Heart left ventricle (tissue), 16 donors: ENCODE results near the gene CCDC3. TPM values are rescaled to one million over a fixed set of nuclear protein-coding genes. Genes with fewer than 3 reads are reported as not detected.

ENCODE experiments used
- ATAC-seq, 4 donors: fragments of 200-7000 bp; cut with Tn5 transposase; one replicate each; pipeline ENCODE4 v1.9.1; 2020 to 2022; ENCODE audit warnings: moderate library complexity in 4 of 4, mild to moderate bottlenecking in 3 of 4, moderate number of reproducible peaks in 1 of 4
- DNase-seq, 5 donors: peaks; one replicate each; pipeline ENCODE4 v3.0.0-alpha.2; 2020
- H3K27ac ChIP-seq, 12 donors: fragments of 200-600 bp; sonication (generic) in 4 of 12; one replicate each; pipeline versions ENCODE4 v1.5.0 to v1.8.0; 2016 to 2022; ENCODE audit warnings: mild to moderate bottlenecking in 2 of 12
- H3K27me3 ChIP-seq, 9 donors: fragments of 200-600 bp; sonication (generic) in 2 of 9; one replicate each; pipeline versions ENCODE4 v1.5.1 to v1.8.0; 2016 to 2022; ENCODE audit warnings: mild to moderate bottlenecking in 3 of 9
- H3K36me3 ChIP-seq, 9 donors: fragments of 200-600 bp; sonication (generic) in 2 of 9; one replicate each; pipeline versions ENCODE4 v1.5.0 to v1.8.0; 2018 to 2022; ENCODE audit warnings: mild to moderate bottlenecking in 2 of 9
- H3K4me1 ChIP-seq, 12 donors: fragments of 200-600 bp; sonication (generic) in 4 of 12; one replicate each; pipeline versions ENCODE4 v1.5.0 to v1.8.0; 2016 to 2022; ENCODE audit warnings: mild to moderate bottlenecking in 3 of 12
- H3K4me3 ChIP-seq, 12 donors: fragments of 200-600 bp; sonication (generic) in 4 of 12; one replicate each; pipeline versions ENCODE4 v1.5.0 to v1.8.0; 2017 to 2022; ENCODE audit warnings: mild to moderate bottlenecking in 9 of 12, moderate library complexity in 4 of 12
- H3K9me3 ChIP-seq, 12 donors: fragments of 200-600 bp; sonication (generic) in 4 of 12; one replicate each; pipeline versions ENCODE4 v1.5.0 to v1.8.0; 2016 to 2022; ENCODE audit warnings: mild to moderate bottlenecking in 1 of 12
- CTCF ChIP-seq, 12 donors: fragments of 200-600 bp; sonication (generic) in 4 of 12; IDR thresholded peaks; one replicate each; pipeline versions ENCODE4 v1.5.0 to v1.8.0; 2018 to 2022; ENCODE audit warnings: antibody characterized with exemption in 12 of 12, mild to moderate bottlenecking in 5 of 12
- POLR2A ChIP-seq, 2 donors: fragments of 450-650 bp; IDR thresholded peaks; one replicate each; pipeline ENCODE4 v1.6.1; 2017; ENCODE audit warnings: antibody characterized with exemption in 2 of 2, mild to moderate bottlenecking in 2 of 2, moderate library complexity in 2 of 2
- WGBS, 4 donors: extraction: QIAGEN DNeasy Blood & Tissue Kit in 2 of 4; methylation state at CpG; one replicate each; pipeline versions ENCODE4 v1.1.5 to v1.1.7; 2013 to 2018; 5-methylcytosine and 5-hydroxymethylcytosine counted together
- intact Hi-C, 10 donors: fragments of 100-400 bp; cut with DNase I; formaldehyde crosslinking; loops; one replicate each; pipeline versions ENCODE4 v1.11.1 to v1.14.2; 2022
- polyA plus RNA-seq, 2 donors: library from polyadenylated mRNA; stranded (reverse); fragments of 200-250 nt; gene quantifications; one replicate each; pipeline ENCODE4 v1.2.3, GENCODE V29; 2013
- total RNA-seq, 9 donors: library from RNA; depleted of rRNA in 2 of 9; stranded (reverse); fragments of >200 nt in 2 of 9; fragmentation: NEBNext Ultra II Directional in 3 of 9; extraction: Animal tissue kit (Norgen Biotek cat#: 25700) in 3 of 9; gene quantifications; one replicate each; pipeline versions ENCODE4 v1.1.0 to v1.2.4, GENCODE V29; 2016 to 2023
- donor health status: ischemic (EF 13 %, LVEDD 7.1; RV severe dilation, severe dysfunction).
- donor health status: healthy with polysubstance abuse.
- donor health status: DM: no; HTN: yes; CAD: no.
- donor health status: DM: no; HTN: no; CAD: no.
- donor health status: ischemic (EF 25% LVEDD 6.9; RV normal size, moderate dysfunction).
- donor health status: ischemic (EF 25% LVEDD 5.7; RV mildly dilated, moderate dysfunction).
- donor health status: healthy.
- donor health status: DM: yes; HTN: yes; CAD: no.
- donor health status: ischemic (EF 35%, LVEDD 5.7; RV mildly dilated, moderate dysfunction).
- donor health status: nonischemic (EF 11% LVEDD 7.7; RV severe dilation, severe dysfunction).
- donor health status: DM: yes; HTN: yes; CAD: no.
- donor health status: PGD.
- donor health status: ischemic (EF 29% LVEDD 5.4; RV normal size, mild dysfunction).
- donor health status: nonischemic (EF 23%, LVEDD 6.1; RV moderate dilation, normal function).

Gene CCDC3
- total and polyA plus RNA-seq, 11 donors: 1.6 to 15.4 (median 5.5) TPM

GRCh38 chr10:12941966-12942365 is 59.5 kb downstream of the CCDC3 start:
- intact Hi-C loops: no loop called here
- ATAC-seq (no peak), DNase-seq (no peak)
- H3K36me3 ChIP-seq: no peaks in the 10 kb centered on the region
- H3K4me1 ChIP-seq: peaks cover 0 to 9% (median 0%) of the 10 kb centered on the region in 12 donors
- WGBS, 4 donors: 96 to 100% (median 97%) methylated on average over 1 of the region's 1 CpG
- no peaks in the 10 kb centered on the region for H3K9me3 ChIP-seq
- no peak overlapping the region for H3K4me3 ChIP-seq
- TF ChIP-seq CTCF (IDR thresholded peaks at IDR 0.05) (no peak), POLR2A (IDR thresholded peaks at IDR 0.05) (no peak)
- H3K27ac ChIP-seq: no peak overlapping the region
- H3K27me3 ChIP-seq: no peaks in the 10 kb centered on the region

- DNase-seq (no peak), ATAC-seq (no peak)
- H3K4me1 ChIP-seq: peaks cover 0 to 9% (median 0%) of the 10 kb centered on the region in 12 donors
- TF ChIP-seq CTCF (IDR thresholded peaks at IDR 0.05) (no peak), POLR2A (IDR thresholded peaks at IDR 0.05) (no peak)
- H3K27me3 ChIP-seq: no peaks in the 10 kb centered on the region
- intact Hi-C loops: no loop called here
- no peaks in the 10 kb centered on the region for H3K9me3 ChIP-seq
- no peak overlapping the region for H3K4me3 ChIP-seq
- no peaks in the 10 kb centered on the region for H3K36me3 ChIP-seq
- 63 to 68% (median 66%) methylated on average over 5 of the region's 5 CpGs for WGBS, 4 donors
- no peak overlapping the region for H3K27ac ChIP-seq
Measured at GRCh38 chr10:12940791-12941190, 60.7 kb downstream of the CCDC3 start.

DNA sequence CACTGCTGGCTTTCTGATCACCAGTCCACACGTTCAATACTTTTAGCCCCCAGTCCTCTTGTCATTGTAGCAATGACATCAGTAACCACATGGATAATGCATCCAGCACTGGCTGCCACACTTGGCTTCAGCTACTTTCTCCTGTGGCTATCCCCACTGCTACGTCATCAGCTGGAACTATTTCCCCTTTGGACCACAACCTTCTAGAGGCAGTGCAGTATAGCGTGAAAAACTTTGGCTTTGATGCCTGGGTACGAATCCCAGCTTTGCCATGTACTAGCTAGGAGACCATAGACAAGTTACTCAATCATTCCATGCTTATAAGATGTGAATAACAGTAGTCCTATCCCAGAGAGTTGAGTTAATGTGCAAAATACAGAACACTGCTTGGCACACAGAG is 63.2 kb downstream of the CCDC3 start:
- Histone ChIP-seq H3K4me1 (peaks cover 0 to 9% (median 0%) of the 10 kb centered on the region in 12 donors), H3K9me3 (peaks cover 0 to 13% (median 0%) of the 10 kb centered on the region in 12 donors), H3K27me3 (no peaks in the 10 kb centered on the region), H3K36me3 (no peaks in the 10 kb centered on the region), H3K27ac (no peak overlapping the region), H3K4me3 (no peak overlapping the region)
- no peak for DNase-seq
- WGBS, 4 donors: 50 to 61% (median 56%) methylated on average over 4 of the region's 4 CpGs
- TF ChIP-seq POLR2A (IDR thresholded peaks at IDR 0.05): no peak
- no peak for TF ChIP-seq CTCF (IDR thresholded peaks at IDR 0.05)
- intact Hi-C loops: no loop called here
- no peak for ATAC-seq

DNA sequence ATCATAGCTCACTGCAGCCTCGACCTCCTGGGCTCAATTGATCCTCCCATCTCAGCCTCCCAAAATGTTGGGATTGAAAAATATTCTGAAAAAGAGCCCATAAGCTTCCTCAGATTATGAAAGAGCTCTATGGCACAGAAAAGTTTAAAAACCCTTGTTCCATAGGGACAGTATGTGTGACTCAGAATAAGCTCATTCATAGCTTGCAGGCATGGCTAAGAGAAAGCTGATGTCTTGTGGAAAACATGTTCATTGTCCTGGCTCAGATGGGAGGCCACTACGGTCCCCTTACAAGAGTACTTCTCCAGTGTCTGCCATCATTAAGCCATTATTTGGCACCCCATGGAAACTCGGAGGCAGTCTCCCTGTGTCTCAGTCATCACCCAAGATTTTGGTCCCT is 64.0 kb downstream of the CCDC3 start:
- H3K9me3 ChIP-seq: peaks cover 0 to 14% (median 0%) of the 10 kb centered on the region in 12 donors
- 79 to 85% (median 80%) methylated on average over 3 of the region's 3 CpGs for WGBS, 4 donors
- H3K27me3 ChIP-seq: no peaks in the 10 kb centered on the region
- no peak overlapping the region for H3K27ac ChIP-seq
- TF ChIP-seq POLR2A (IDR thresholded peaks at IDR 0.05) (no peak), CTCF (IDR thresholded peaks at IDR 0.05) (no peak)
- no peak overlapping the region for H3K4me3 ChIP-seq
- intact Hi-C loops: no loop called here
- no peak for DNase-seq
- no peak for ATAC-seq
- no peaks in the 10 kb centered on the region for H3K36me3 ChIP-seq
- H3K4me1 ChIP-seq: peaks cover 0 to 9% (median 0%) of the 10 kb centered on the region in 12 donors
